Right lobe of liver (tissue), 6 donors: ENCODE data around the gene SLC13A3. TPM values are rescaled to one million over a fixed set of nuclear protein-coding genes. Genes with fewer than 3 reads are reported as not detected.

Source experiments
- ATAC-seq, 4 donors: fragments of 200-7000 bp; cut with Tn5 transposase; one replicate each; pipeline ENCODE4 v1.9.1; 2020; ENCODE audit warnings: mild to moderate bottlenecking in 4 of 4, moderate library complexity in 4 of 4
- DNase-seq, 3 donors: peaks; one replicate each; pipeline ENCODE4 v3.0.0-alpha.2; 2020
- H3K27ac ChIP-seq, 3 donors: fragments of 200-600 bp; one replicate each; pipeline ENCODE4 v1.8.0; 2022
- H3K27me3 ChIP-seq, 2 donors: fragments of 200-600 bp; one replicate each; pipeline ENCODE4 v1.8.0; 2022
- H3K36me3 ChIP-seq, 4 donors: fragments of 200-600 bp; sonication (generic) in 1 of 4; one replicate each; pipeline versions ENCODE4 v1.5.1 to v1.8.0; 2017 to 2022; ENCODE audit warnings: control low read depth in 1 of 4
- H3K4me1 ChIP-seq, 4 donors: fragments of 200-600 bp; sonication (generic) in 1 of 4; one replicate each; pipeline versions ENCODE4 v1.5.1 to v1.8.0; 2017 to 2022; ENCODE audit warnings: control low read depth in 1 of 4
- H3K4me3 ChIP-seq, 3 donors: fragments of 200-600 bp; one replicate each; pipeline ENCODE4 v1.8.0; 2022
- H3K9me3 ChIP-seq, 4 donors: fragments of 200-600 bp; sonication (generic) in 1 of 4; one replicate each; pipeline versions ENCODE4 v1.5.1 to v1.8.0; 2017 to 2022; ENCODE audit warnings: control low read depth in 1 of 4
- CTCF ChIP-seq, 4 donors: fragments of 200-600 bp in 3 of 4; fragments of 450-650 bp in 1 of 4; IDR thresholded peaks; one replicate each; pipeline versions ENCODE4 v1.5.1 to v1.8.0; 2016 to 2022; ENCODE audit warnings: antibody characterized with exemption in 4 of 4, mild to moderate bottlenecking in 2 of 4
- POLR2A ChIP-seq: fragments of 450-650 bp; IDR thresholded peaks from one replicate; pipeline ENCODE4 v1.6.1; 2017; ENCODE audit warnings: antibody characterized with exemption, mild to moderate bottlenecking
- WGBS: methylation state at CpG from one replicate; pipeline ENCODE4 v1.1.6; 2018; ENCODE audit warnings: low coverage, low lambda C conversion rate; ENCODE audit not compliant: insufficient coverage; ENCODE audit errors: missing lambda C conversion rate; 5-methylcytosine and 5-hydroxymethylcytosine counted together
- intact Hi-C, 2 donors: fragments of 100-400 bp; cut with DNase I; formaldehyde crosslinking; loops; one replicate each; pipeline versions ENCODE4 v1.11.2 to v1.14.1; 2022
- total RNA-seq, 6 experiments: library from RNA; depleted of rRNA in 2 of 6; stranded (reverse); fragments of >200 nt in 2 of 6; fragmentation: NEBNext Ultra II Directional in 3 of 6; extraction: Animal tissue kit (Norgen Biotek cat#: 25700) in 3 of 6; gene quantifications; one replicate each; pipeline versions ENCODE4 v1.1.0 to v1.2.4, GENCODE V29; 2016 to 2023
- donor health status: DM: no; HTN: yes; CAD: no.
- donor health status: DM: no; HTN: no; CAD: no.
- donor health status: DM: no; HTN: no; CAD: no.
- donor health status: DM: no; HTN: yes; CAD: no.
- donor health status: DM: no; HTN: yes; CAD: no.

The SLC13A3 gene
- total RNA-seq, 6 experiments from 2014 or later = 3.7 to 14.6 (median 9.3) TPM

- Histone ChIP-seq H3K4me1 (no peaks in the 10 kb centered on the region), H3K9me3 (no peaks in the 10 kb centered on the region), H3K27ac (no peak overlapping the region), H3K27me3 (no peaks in the 10 kb centered on the region), H3K4me3 (no peak overlapping the region), H3K36me3 (no peaks in the 10 kb centered on the region)
- 68% methylated on average over 19 of the region's 19 CpGs for WGBS
- intact Hi-C loops = no loop called here
- DNase-seq (no peak), ATAC-seq (no peak)
- TF ChIP-seq CTCF (IDR thresholded peaks at IDR 0.05) (no peak), POLR2A (no peak)
These were observed 77.3 kb downstream of the SLC13A3 start for GRCh38 chr20:46573788-46574584.

GRCh38 chr20:46573234-46573633, 78.0 kb downstream of the SLC13A3 start:
- no peak overlapping the region for H3K27ac ChIP-seq
- DNase-seq (no peak), ATAC-seq (peak in 2 of 4 donors; percentile 13 to 31)
- H3K36me3 ChIP-seq = no peaks in the 10 kb centered on the region
- TF ChIP-seq POLR2A (no peak), CTCF (IDR thresholded peaks at IDR 0.05) (no peak)
- intact Hi-C loops = no loop called here
- H3K9me3 ChIP-seq = no peaks in the 10 kb centered on the region
- H3K4me3 ChIP-seq = no peak overlapping the region
- 49% methylated on average over 5 of the region's 6 CpGs for WGBS
- H3K27me3 ChIP-seq = no peaks in the 10 kb centered on the region
- no peaks in the 10 kb centered on the region for H3K4me1 ChIP-seq

- ATAC-seq (no peak), DNase-seq (no peak)
- Histone ChIP-seq H3K36me3 (no peaks in the 10 kb centered on the region), H3K4me3 (no peak overlapping the region), H3K9me3 (no peaks in the 10 kb centered on the region), H3K27ac (no peak overlapping the region), H3K27me3 (no peaks in the 10 kb centered on the region), H3K4me1 (no peaks in the 10 kb centered on the region)
- TF ChIP-seq POLR2A = no peak
- no peak for TF ChIP-seq CTCF (IDR thresholded peaks at IDR 0.05)
- intact Hi-C loops = no loop called here
- WGBS = 60% methylated on average over 3 of the region's 3 CpGs
These were observed 78.5 kb downstream of the SLC13A3 start for GRCh38 chr20:46572790-46573189.

- Histone ChIP-seq H3K9me3 (no peaks in the 10 kb centered on the region), H3K4me3 (no peak overlapping the region), H3K27me3 (no peaks in the 10 kb centered on the region), H3K36me3 (no peaks in the 10 kb centered on the region), H3K4me1 (no peaks in the 10 kb centered on the region), H3K27ac (no peak overlapping the region)
- ATAC-seq (peak in 3 of 4 donors; percentile 6 to 26 (median 23)), DNase-seq (no peak)
- intact Hi-C loops = no loop called here
- TF ChIP-seq CTCF (IDR thresholded peaks at IDR 0.05) (no peak), POLR2A (no peak)
- WGBS = no CpG with 5 or more reads among the region's 8 CpGs
These were observed 79.1 kb downstream of the SLC13A3 start for GRCh38 chr20:46572153-46572552.
